Endodermal cell (in vitro differentiated cells): ENCODE measurements around the gene BATF3. TPM values are rescaled to one million over a fixed set of nuclear protein-coding genes. Genes with fewer than 3 reads are reported as not detected.

ENCODE experiments used
- DNase-seq: peaks from one replicate; pipeline ENCODE4 v3.0.0-alpha.2; 2017
- H3K27ac ChIP-seq: 2 replicates; pipeline ENCODE4 v1.5.1; 2013; ENCODE audit warnings: mild to moderate bottlenecking, low read depth, low read length, moderate library complexity
- H3K27me3 ChIP-seq: 2 replicates; pipeline ENCODE4 v1.6.1; 2013; ENCODE audit warnings: mild to moderate bottlenecking, low read length, moderate library complexity; ENCODE audit not compliant: insufficient read depth, control insufficient read depth, poor library complexity, severe bottlenecking
- H3K36me3 ChIP-seq: 2 replicates; pipeline ENCODE4 v1.7.0; 2013; ENCODE audit warnings: mild to moderate bottlenecking, low read length, moderate library complexity; ENCODE audit not compliant: control insufficient read depth, insufficient read depth
- H3K4me1 ChIP-seq: one replicate; pipeline ENCODE4 v1.7.0; 2013; ENCODE audit warnings: low read length; ENCODE audit not compliant: control insufficient read depth, insufficient read depth
- H3K4me3 ChIP-seq: 2 replicates; pipeline ENCODE4 v1.5.1; 2013; ENCODE audit warnings: mild to moderate bottlenecking, low read length, moderate library complexity
- H3K9ac ChIP-seq: 2 replicates; pipeline ENCODE4 v1.6.1; 2013; ENCODE audit warnings: mild to moderate bottlenecking, low read length, moderate library complexity; ENCODE audit not compliant: poor library complexity, severe bottlenecking; ENCODE audit errors: extremely low read depth
- H3K9me3 ChIP-seq: 2 replicates; pipeline ENCODE4 v1.6.1; 2013; ENCODE audit warnings: mild to moderate bottlenecking, low read length, moderate library complexity; ENCODE audit not compliant: control insufficient read depth
- H3K27ac Mint-ChIP-seq: 2 replicates; pipeline ENCODE4 v1.8.0; 2020; ENCODE audit warnings: mixed read lengths
- H3K27me3 Mint-ChIP-seq: 2 replicates; pipeline ENCODE4 v1.8.0; 2021; ENCODE audit warnings: mild to moderate bottlenecking, mixed read lengths; ENCODE audit not compliant: insufficient read depth
- H3K36me3 Mint-ChIP-seq: 2 replicates; pipeline ENCODE4 v1.8.0; 2020; ENCODE audit warnings: low read depth, mixed read lengths
- H3K4me1 Mint-ChIP-seq: 2 replicates; pipeline ENCODE4 v1.8.0; 2020; ENCODE audit warnings: mixed read lengths
- H3K4me3 Mint-ChIP-seq: 2 replicates; pipeline ENCODE4 v1.8.0; 2020; ENCODE audit warnings: mild to moderate bottlenecking, moderate library complexity, mixed read lengths
- H3K9me3 Mint-ChIP-seq: 2 replicates; pipeline ENCODE4 v1.8.0; 2020; ENCODE audit warnings: mild to moderate bottlenecking, mixed read lengths
- CTCF ChIP-seq: fragments of 200-600 bp; sonication (generic); conservative IDR thresholded peaks from 2 replicates; pipeline ENCODE4 v1.5.0; 2021; ENCODE audit warnings: antibody characterized with exemption, mild to moderate bottlenecking
- WGBS, 2 experiments: methylation state at CpG; one replicate each; pipeline versions ENCODE4 v1.1.5 to v1.1.7; 2013; ENCODE audit warnings: missing lambda C conversion rate in 2 of 2, mixed read lengths in 1 of 2; ENCODE audit not compliant: insufficient coverage in 1 of 2, insufficient read length in 1 of 2; 5-methylcytosine and 5-hydroxymethylcytosine counted together
- total RNA-seq, 2 donors: library from RNA; stranded (reverse); fragmentation: NEBNext Ultra II Directional in 1 of 2; extraction: Animal tissue kit (Norgen Biotek cat#: 25700) in 1 of 2; gene quantifications; 2 replicates in 1 of 2; 3 replicates in 1 of 2; pipeline ENCODE4 v1.2.1, GENCODE V29; 2021

Gene BATF3
- total RNA-seq, 2 donors from 2014 or later: 1.5 to 4.0 TPM

- Mint-ChIP-seq H3K4me3 (no peak overlapping the region), H3K9me3 (no peaks in the 10 kb centered on the region), H3K27me3 (no peaks in the 10 kb centered on the region), H3K27ac (no peak overlapping the region), H3K4me1 (no peaks in the 10 kb centered on the region), H3K36me3 (no peaks in the 10 kb centered on the region)
- Histone ChIP-seq H3K27ac (no peak overlapping the region), H3K4me3 (no peak overlapping the region), H3K4me1 (no peaks in the 10 kb centered on the region), H3K36me3 (no peaks in the 10 kb centered on the region), H3K27me3 (no peaks in the 10 kb centered on the region), H3K9ac (no peak overlapping the region), H3K9me3 (no peaks in the 10 kb centered on the region)
- TF ChIP-seq CTCF: no peak
- WGBS, 2 experiments: 81 to 82% methylated on average over 9 to 12 of the region's 12 CpGs
- DNase-seq: peak; percentile 48
Measured at GRCh38 chr1:212689758-212690529, 9.7 kb downstream of the BATF3 start.

- Mint-ChIP-seq H3K27me3 (no peaks in the 10 kb centered on the region), H3K4me3 (no peak overlapping the region), H3K27ac (no peak overlapping the region), H3K4me1 (peaks cover 3% of the 10 kb centered on the region), H3K9me3 (no peaks in the 10 kb centered on the region), H3K36me3 (no peaks in the 10 kb centered on the region)
- Histone ChIP-seq H3K27me3 (no peaks in the 10 kb centered on the region), H3K4me1 (no peaks in the 10 kb centered on the region), H3K27ac (no peak overlapping the region), H3K9me3 (no peaks in the 10 kb centered on the region), H3K36me3 (no peaks in the 10 kb centered on the region), H3K4me3 (no peak overlapping the region), H3K9ac (no peak overlapping the region)
- no peak for TF ChIP-seq CTCF
- WGBS, 2 experiments: 75 to 91% methylated on average over 1 to 5 of the region's 5 CpGs
- DNase-seq: peak; percentile 28
Measured at GRCh38 chr1:212689196-212689725, 10.4 kb downstream of the BATF3 start.

- H3K9ac ChIP-seq: no peak overlapping the region
- no peak overlapping the region for H3K27ac Mint-ChIP-seq
- DNase-seq: peak; percentile 33
- WGBS, 2 experiments: 95 to 96% methylated on average over 2 to 7 of the region's 7 CpGs
- no peaks in the 10 kb centered on the region for H3K27me3 ChIP-seq
- no peaks in the 10 kb centered on the region for H3K9me3 ChIP-seq
- peaks cover 4% of the 10 kb centered on the region for H3K27me3 Mint-ChIP-seq
- no peak overlapping the region for H3K4me3 ChIP-seq
- no peak overlapping the region for H3K27ac ChIP-seq
- no peaks in the 10 kb centered on the region for H3K36me3 Mint-ChIP-seq
- peaks cover 3% of the 10 kb centered on the region for H3K4me1 Mint-ChIP-seq
- H3K4me1 ChIP-seq: no peaks in the 10 kb centered on the region
- TF ChIP-seq CTCF: no peak
- no peaks in the 10 kb centered on the region for H3K36me3 ChIP-seq
- H3K4me3 Mint-ChIP-seq: no peak overlapping the region
- no peaks in the 10 kb centered on the region for H3K9me3 Mint-ChIP-seq
Measured at GRCh38 chr1:212688341-212689047, 11.1 kb downstream of the BATF3 start.
